Kidney (tissue), 14 donors: ENCODE results near the gene ADAM20. TPM values are rescaled to one million over a fixed set of nuclear protein-coding genes. Genes with fewer than 3 reads are reported as not detected.

ENCODE experiments used
- DNase-seq, 5 donors: peaks; one replicate each; pipeline ENCODE4 v3.0.0-alpha.2; 2013 to 2020
- FAIRE-seq: peaks from 2 replicates; lab custom pipeline; 2012; peaks lifted over from hg19 to GRCh38; lab: Jason Lieb, UNC
- H3K27ac ChIP-seq, 2 donors: one replicate each; pipeline ENCODE4 v1.7.0; 2013; ENCODE audit warnings: low read depth in 2 of 2, low read length in 2 of 2, inconsistent platforms in 1 of 2
- H3K27me3 ChIP-seq: one replicate; pipeline ENCODE4 v1.7.1; 2013; ENCODE audit warnings: low read length, inconsistent platforms; ENCODE audit not compliant: control insufficient read depth, insufficient read depth
- H3K36me3 ChIP-seq, 3 donors: one replicate each; pipeline versions ENCODE4 v1.7.0 to v1.7.1; 2013; ENCODE audit warnings: low read length in 3 of 3, control low read depth in 1 of 3, inconsistent platforms in 1 of 3; ENCODE audit not compliant: insufficient read depth in 3 of 3, control insufficient read depth in 2 of 3
- H3K4me1 ChIP-seq, 3 donors: one replicate each; pipeline versions ENCODE4 v1.7.0 to v1.7.1; 2013; ENCODE audit warnings: low read length in 3 of 3, inconsistent platforms in 1 of 3, low read depth in 1 of 3; ENCODE audit not compliant: control insufficient read depth in 2 of 3, insufficient read depth in 2 of 3
- H3K4me3 ChIP-seq, 3 donors: one replicate each; pipeline versions ENCODE4 v1.7.0 to v1.8.1; 2013; ENCODE audit warnings: low read length in 3 of 3, control low read depth in 1 of 3, inconsistent platforms in 1 of 3
- H3K9ac ChIP-seq, 3 donors: one replicate each; pipeline versions ENCODE4 v1.7.0 to v1.7.1; 2013; ENCODE audit warnings: low read length in 3 of 3, control low read depth in 1 of 3, inconsistent platforms in 1 of 3
- H3K9me3 ChIP-seq, 3 donors: one replicate each; pipeline versions ENCODE4 v1.7.0 to v1.7.1; 2013; ENCODE audit warnings: low read length in 3 of 3, control low read depth in 1 of 3, inconsistent platforms in 1 of 3; ENCODE audit not compliant: control insufficient read depth in 2 of 3, insufficient read depth in 1 of 3
- CTCF ChIP-seq: IDR thresholded peaks from 3 replicates; pipeline ENCODE4 v1.5.1; 2012; ENCODE audit warnings: mild to moderate bottlenecking, moderate library complexity, borderline replicate concordance; ENCODE audit not compliant: insufficient read depth; ENCODE audit errors: extremely low read depth
- intact Hi-C: fragments of 100-400 bp; cut with DNase I; formaldehyde crosslinking; loops from one replicate; pipeline ENCODE4 v1.11.1; 2022
- polyA plus RNA-seq: library from polyadenylated mRNA; stranded (reverse); fragments of 350-450 nt; fragmentation: Illumina TruSeq; extraction: RNeasy Lipid Tissue Mini Kit (QIAGEN cat#74804); gene quantifications from one replicate; pipeline ENCODE4 v1.2.3, GENCODE V29; 2014; ENCODE audit warnings: low read depth, low replicate concordance; ENCODE audit not compliant: insufficient read depth
- total RNA-seq: library from RNA; stranded (reverse); fragmentation: NEBNext Ultra II Directional; extraction: Animal tissue kit (Norgen Biotek cat#: 25700); gene quantifications from one replicate; pipeline ENCODE4 v1.2.1, GENCODE V29; 2021
- donor health status: control.
- donor health status: control.
- donor health status: control.
- donor health status: control.
- donor health status: control.
- donor health status: DM: yes; HTN: yes; CAD: no.
- donor health status: Normal renal cell carcinoma (clear cell type).

Gene ADAM20
- total and polyA plus RNA-seq, 2 donors from 2014 or later, result 1.2 TPM; not detected in 1

- no peak for DNase-seq
- Histone ChIP-seq H3K9me3 (peaks cover 0 to 9% (median 2%) of the 10 kb centered on the region in 3 donors), H3K4me1 (no peaks in the 10 kb centered on the region), H3K9ac (no peak overlapping the region), H3K27me3 (no peaks in the 10 kb centered on the region), H3K27ac (no peak overlapping the region), H3K4me3 (no peak overlapping the region), H3K36me3 (no peaks in the 10 kb centered on the region)
- TF ChIP-seq CTCF, result no peak
- intact Hi-C loops, result no loop called here
- no peak for FAIRE-seq
Measured at GRCh38 chr14:70530417-70530816, 4.4 kb downstream of the ADAM20 start.

GRCh38 chr14:70527501-70528105, 7.2 kb downstream of the ADAM20 start:
- peaks cover 0 to 6% (median 0%) of the 10 kb centered on the region in 3 donors for H3K36me3 ChIP-seq
- FAIRE-seq (no peak), DNase-seq (no peak)
- TF ChIP-seq CTCF, result no peak
- H3K4me3 ChIP-seq, result no peak overlapping the region
- H3K9me3 ChIP-seq, result peaks cover 0 to 7% (median 0%) of the 10 kb centered on the region in 3 donors
- no peak overlapping the region for H3K27ac ChIP-seq
- H3K4me1 ChIP-seq, result no peaks in the 10 kb centered on the region
- intact Hi-C loops, result no loop called here
- no peaks in the 10 kb centered on the region for H3K27me3 ChIP-seq
- H3K9ac ChIP-seq, result no peak overlapping the region

- Histone ChIP-seq H3K9me3 (peaks cover 0 to 6% (median 0%) of the 10 kb centered on the region in 3 donors), H3K4me3 (no peak overlapping the region), H3K9ac (no peak overlapping the region), H3K36me3 (peaks cover 0 to 7% (median 0%) of the 10 kb centered on the region in 3 donors), H3K27ac (no peak overlapping the region), H3K4me1 (no peaks in the 10 kb centered on the region), H3K27me3 (no peaks in the 10 kb centered on the region)
- DNase-seq, result no peak
- no peak for FAIRE-seq
- intact Hi-C loops, result no loop called here
- TF ChIP-seq CTCF, result no peak
Measured at GRCh38 chr14:70525691-70526090, 9.1 kb downstream of the ADAM20 start.
